ENCODE results near the gene VAT1L.
"Not testable (repeated sequence)": the region's sequence is repeated elsewhere in the genome, so short reads cannot be mapped to it uniquely, and the experiment has no call there.

VAT1L gene

GRCh38 chr16:77963185-77964044 lies 175.1 kb downstream of the VAT1L start:
- no peak for DNase-seq

- DNase-seq = no peak
Observed at GRCh38 chr16:77965346-77965745, 177.0 kb downstream of the VAT1L start.

GRCh38 chr16:77967054-77967904 lies 178.9 kb downstream of the VAT1L start:
- DNase-seq = no peak

GRCh38 chr16:77969861-77970260 lies 181.5 kb downstream of the VAT1L start:
- DNase-seq = no peak

- no peak for DNase-seq
Observed at GRCh38 chr16:77970371-77970770, 182.0 kb downstream of the VAT1L start.

GRCh38 chr16:77971306-77972061 lies 183.1 kb downstream of the VAT1L start:
- DNase-seq = peak; percentile 92

- no peak for DNase-seq
Observed at GRCh38 chr16:77972062-77972392, 183.7 kb downstream of the VAT1L start.

- peak; percentile 30 for DNase-seq
Observed at GRCh38 chr16:77974883-77975282, 186.5 kb downstream of the VAT1L start.

GRCh38 chr16:77975942-77976341 lies 187.6 kb downstream of the VAT1L start:
- no peak for DNase-seq

- DNase-seq = no peak
Observed at GRCh38 chr16:77977339-77977738, 189.0 kb downstream of the VAT1L start.

GRCh38 chr16:77985111-77985510 lies 196.7 kb downstream of the VAT1L start:
- DNase-seq = no peak

GRCh38 chr16:77986011-77986740 lies 197.8 kb downstream of the VAT1L start:
- DNase-seq = no peak

- DNase-seq = peak; percentile 44
Observed at GRCh38 chr16:77987810-77988209, 199.4 kb downstream of the VAT1L start.

- DNase-seq = no peak
Observed at GRCh38 chr16:77989846-77990245, 201.5 kb downstream of the VAT1L start.

GRCh38 chr16:77991701-77992100 lies 203.3 kb downstream of the VAT1L start:
- no peak for DNase-seq

- DNase-seq = not testable (repeated sequence)
Observed at GRCh38 chr16:77992381-77992780, 204.0 kb downstream of the VAT1L start.

GRCh38 chr16:77993111-77993985 lies 205.0 kb downstream of the VAT1L start:
- DNase-seq = peak; percentile 60

GRCh38 chr16:77995843-77996455 lies 207.6 kb downstream of the VAT1L start:
- no peak for DNase-seq

GRCh38 chr16:77998350-77999023 lies 210.1 kb downstream of the VAT1L start:
- no peak for DNase-seq

- DNase-seq = no peak
Observed at GRCh38 chr16:78001451-78002025, 213.2 kb downstream of the VAT1L start.

All from eye (tissue), 1 donor.